ENCODE data around the gene NEDD9. TPM values are rescaled to one million over a fixed set of nuclear protein-coding genes. Genes with fewer than 3 reads are reported as not detected.

Gene NEDD9
- total and polyA plus RNA-seq, 2 of the 13 experiments (the other 11 are each of a cell fraction or from before 2014, with no cell fraction given), result 27.1 to 389 TPM

DNA sequence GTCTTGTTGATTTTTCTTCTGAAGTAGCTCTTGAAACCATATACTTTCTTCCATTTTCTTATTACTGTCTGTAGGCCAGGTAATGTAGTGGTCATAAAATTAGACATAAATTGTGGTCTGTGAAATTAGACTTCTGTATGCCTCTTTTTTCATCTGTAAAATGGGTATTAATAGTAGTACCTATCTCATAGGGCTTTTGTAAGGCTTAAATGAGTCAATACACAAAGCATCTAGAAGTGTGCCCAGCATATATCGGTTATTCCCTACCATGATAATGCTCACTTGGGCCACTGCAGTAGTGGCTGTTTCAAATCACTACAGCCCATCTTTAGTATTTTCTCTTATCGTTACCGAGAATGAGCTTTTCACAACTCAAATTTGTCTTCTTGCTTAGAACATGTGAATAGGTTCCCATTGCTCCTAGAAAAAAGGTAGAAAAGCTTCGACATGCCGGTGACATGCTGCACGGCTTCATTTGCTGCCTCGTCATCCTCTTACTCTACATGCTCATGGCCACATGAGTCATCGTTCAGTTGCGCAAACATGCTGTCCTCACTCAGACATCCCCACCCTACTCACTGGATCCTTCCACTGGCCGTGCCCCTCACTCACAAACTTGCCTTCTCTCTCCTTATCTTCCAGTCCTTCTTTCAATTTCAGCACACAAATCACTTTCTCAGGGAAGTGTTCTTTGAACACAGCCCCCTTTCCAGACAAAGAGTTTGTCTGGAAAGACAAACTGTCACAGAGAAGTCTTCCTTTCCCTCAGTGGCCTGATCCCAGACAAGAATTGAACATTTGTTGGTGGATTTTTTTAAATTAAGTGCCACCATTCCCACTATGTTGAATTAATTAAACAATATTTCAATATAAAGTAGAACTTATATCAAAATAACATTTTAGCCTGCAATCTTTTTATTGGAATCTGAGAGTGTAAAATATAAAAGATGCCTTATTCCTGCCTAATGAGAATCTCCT, 88.8 kb downstream of the NEDD9 start (continued):
- TF ChIP-seq, protein P1, sequence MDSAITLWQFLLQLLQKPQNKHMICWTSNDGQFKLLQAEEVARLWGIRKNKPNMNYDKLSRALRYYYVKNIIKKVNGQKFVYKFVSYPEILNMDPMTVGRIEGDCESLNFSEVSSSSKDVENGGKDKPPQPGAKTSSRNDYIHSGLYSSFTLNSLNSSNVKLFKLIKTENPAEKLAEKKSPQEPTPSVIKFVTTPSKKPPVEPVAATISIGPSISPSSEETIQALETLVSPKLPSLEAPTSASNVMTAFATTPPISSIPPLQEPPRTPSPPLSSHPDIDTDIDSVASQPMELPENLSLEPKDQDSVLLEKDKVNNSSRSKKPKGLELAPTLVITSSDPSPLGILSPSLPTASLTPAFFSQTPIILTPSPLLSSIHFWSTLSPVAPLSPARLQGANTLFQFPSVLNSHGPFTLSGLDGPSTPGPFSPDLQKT (CRISPR knock-in tag; IDR thresholded peaks at IDR 0.05; ENCODE audit: borderline replicate concordance), result no peak
- TF ChIP-seq, protein P2, sequence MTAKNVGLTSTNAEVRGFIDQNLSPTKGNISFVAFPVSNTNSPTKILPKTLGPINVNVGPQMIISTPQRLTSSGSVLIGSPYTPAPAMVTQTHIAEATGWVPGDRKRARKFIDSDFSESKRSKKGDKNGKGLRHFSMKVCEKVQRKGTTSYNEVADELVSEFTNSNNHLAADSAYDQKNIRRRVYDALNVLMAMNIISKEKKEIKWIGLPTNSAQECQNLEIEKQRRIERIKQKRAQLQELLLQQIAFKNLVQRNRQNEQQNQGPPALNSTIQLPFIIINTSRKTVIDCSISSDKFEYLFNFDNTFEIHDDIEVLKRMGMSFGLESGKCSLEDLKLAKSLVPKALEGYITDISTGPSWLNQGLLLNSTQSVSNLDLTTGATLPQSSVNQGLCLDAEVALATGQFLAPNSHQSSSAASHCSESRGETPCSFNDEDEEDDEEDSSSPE (CRISPR knock-in tag; IDR thresholded peaks at IDR 0.05), result peak; percentile 75; the same call in 1 of the 2 replicates
- TF ChIP-seq MEF2D (CRISPR knock-in tag; IDR thresholded peaks at IDR 0.05), result peak; percentile 56; the same call in 1 of the 2 replicates
- no peak for TF ChIP-seq YY1 (IDR thresholded peaks at IDR 0.05; ENCODE audit: insufficient read depth, insufficient replicate concordance, low read depth, low read length)
- TF ChIP-seq, protein P3, sequence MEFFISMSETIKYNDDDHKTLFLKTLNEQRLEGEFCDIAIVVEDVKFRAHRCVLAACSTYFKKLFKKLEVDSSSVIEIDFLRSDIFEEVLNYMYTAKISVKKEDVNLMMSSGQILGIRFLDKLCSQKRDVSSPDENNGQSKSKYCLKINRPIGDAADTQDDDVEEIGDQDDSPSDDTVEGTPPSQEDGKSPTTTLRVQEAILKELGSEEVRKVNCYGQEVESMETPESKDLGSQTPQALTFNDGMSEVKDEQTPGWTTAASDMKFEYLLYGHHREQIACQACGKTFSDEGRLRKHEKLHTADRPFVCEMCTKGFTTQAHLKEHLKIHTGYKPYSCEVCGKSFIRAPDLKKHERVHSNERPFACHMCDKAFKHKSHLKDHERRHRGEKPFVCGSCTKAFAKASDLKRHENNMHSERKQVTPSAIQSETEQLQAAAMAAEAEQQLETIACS (CRISPR knock-in tag; IDR thresholded peaks at IDR 0.05), result no peak
- no peak for TF ChIP-seq ZNF616 (CRISPR knock-in tag; IDR thresholded peaks at IDR 0.05; ENCODE audit: low read depth)
- TF ChIP-seq ZKSCAN8 (CRISPR knock-in tag; IDR thresholded peaks at IDR 0.05; ENCODE audit: borderline replicate concordance), result no peak
- no peak for TF ChIP-seq HNRNPUL1 (IDR thresholded peaks at IDR 0.05; ENCODE audit: low read depth, low read length)
- TF ChIP-seq, protein P4, sequence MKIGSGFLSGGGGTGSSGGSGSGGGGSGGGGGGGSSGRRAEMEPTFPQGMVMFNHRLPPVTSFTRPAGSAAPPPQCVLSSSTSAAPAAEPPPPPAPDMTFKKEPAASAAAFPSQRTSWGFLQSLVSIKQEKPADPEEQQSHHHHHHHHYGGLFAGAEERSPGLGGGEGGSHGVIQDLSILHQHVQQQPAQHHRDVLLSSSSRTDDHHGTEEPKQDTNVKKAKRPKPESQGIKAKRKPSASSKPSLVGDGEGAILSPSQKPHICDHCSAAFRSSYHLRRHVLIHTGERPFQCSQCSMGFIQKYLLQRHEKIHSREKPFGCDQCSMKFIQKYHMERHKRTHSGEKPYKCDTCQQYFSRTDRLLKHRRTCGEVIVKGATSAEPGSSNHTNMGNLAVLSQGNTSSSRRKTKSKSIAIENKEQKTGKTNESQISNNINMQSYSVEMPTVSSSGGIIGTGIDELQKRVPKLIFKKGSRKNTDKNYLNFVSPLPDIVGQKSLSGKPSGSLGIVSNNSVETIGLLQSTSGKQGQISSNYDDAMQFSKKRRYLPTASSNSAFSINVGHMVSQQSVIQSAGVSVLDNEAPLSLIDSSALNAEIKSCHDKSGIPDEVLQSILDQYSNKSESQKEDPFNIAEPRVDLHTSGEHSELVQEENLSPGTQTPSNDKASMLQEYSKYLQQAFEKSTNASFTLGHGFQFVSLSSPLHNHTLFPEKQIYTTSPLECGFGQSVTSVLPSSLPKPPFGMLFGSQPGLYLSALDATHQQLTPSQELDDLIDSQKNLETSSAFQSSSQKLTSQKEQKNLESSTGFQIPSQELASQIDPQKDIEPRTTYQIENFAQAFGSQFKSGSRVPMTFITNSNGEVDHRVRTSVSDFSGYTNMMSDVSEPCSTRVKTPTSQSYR (CRISPR knock-in tag; IDR thresholded peaks at IDR 0.05; ENCODE audit: borderline replicate concordance), result peak; percentile 60; the same call in 1 of the 2 replicates
- peak; percentile 29; the same call in 1 of the 2 replicates for TF ChIP-seq TBX2 (CRISPR knock-in tag; IDR thresholded peaks at IDR 0.05; ENCODE audit: borderline replicate concordance)
- TF ChIP-seq ZFP37 (CRISPR knock-in tag; IDR thresholded peaks at IDR 0.05; ENCODE audit: borderline replicate concordance), result peak; percentile 96
- TF ChIP-seq, protein P5, sequence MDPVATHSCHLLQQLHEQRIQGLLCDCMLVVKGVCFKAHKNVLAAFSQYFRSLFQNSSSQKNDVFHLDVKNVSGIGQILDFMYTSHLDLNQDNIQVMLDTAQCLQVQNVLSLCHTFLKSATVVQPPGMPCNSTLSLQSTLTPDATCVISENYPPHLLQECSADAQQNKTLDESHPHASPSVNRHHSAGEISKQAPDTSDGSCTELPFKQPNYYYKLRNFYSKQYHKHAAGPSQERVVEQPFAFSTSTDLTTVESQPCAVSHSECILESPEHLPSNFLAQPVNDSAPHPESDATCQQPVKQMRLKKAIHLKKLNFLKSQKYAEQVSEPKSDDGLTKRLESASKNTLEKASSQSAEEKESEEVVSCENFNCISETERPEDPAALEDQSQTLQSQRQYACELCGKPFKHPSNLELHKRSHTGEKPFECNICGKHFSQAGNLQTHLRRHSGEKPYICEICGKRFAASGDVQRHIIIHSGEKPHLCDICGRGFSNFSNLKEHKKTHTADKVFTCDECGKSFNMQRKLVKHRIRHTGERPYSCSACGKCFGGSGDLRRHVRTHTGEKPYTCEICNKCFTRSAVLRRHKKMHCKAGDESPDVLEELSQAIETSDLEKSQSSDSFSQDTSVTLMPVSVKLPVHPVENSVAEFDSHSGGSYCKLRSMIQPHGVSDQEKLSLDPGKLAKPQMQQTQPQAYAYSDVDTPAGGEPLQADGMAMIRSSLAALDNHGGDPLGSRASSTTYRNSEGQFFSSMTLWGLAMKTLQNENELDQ (CRISPR knock-in tag; IDR thresholded peaks at IDR 0.05; ENCODE audit: borderline replicate concordance), result no peak
- TF ChIP-seq, protein P6, sequence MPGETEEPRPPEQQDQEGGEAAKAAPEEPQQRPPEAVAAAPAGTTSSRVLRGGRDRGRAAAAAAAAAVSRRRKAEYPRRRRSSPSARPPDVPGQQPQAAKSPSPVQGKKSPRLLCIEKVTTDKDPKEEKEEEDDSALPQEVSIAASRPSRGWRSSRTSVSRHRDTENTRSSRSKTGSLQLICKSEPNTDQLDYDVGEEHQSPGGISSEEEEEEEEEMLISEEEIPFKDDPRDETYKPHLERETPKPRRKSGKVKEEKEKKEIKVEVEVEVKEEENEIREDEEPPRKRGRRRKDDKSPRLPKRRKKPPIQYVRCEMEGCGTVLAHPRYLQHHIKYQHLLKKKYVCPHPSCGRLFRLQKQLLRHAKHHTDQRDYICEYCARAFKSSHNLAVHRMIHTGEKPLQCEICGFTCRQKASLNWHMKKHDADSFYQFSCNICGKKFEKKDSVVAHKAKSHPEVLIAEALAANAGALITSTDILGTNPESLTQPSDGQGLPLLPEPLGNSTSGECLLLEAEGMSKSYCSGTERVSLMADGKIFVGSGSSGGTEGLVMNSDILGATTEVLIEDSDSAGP (CRISPR knock-in tag; IDR thresholded peaks at IDR 0.05; ENCODE audit: borderline replicate concordance), result no peak; the same call in 1 of the 2 replicates
- TF ChIP-seq ZNF569 (CRISPR knock-in tag; IDR thresholded peaks at IDR 0.05; ENCODE audit: borderline replicate concordance), result no peak
- no peak for TF ChIP-seq POLR2G (IDR thresholded peaks at IDR 0.05; ENCODE audit: low read depth, low read length)

All from HepG2 (cell line).